ENCODE data around the gene FAM81B. TPM values are rescaled to one million over a fixed set of nuclear protein-coding genes. Genes with fewer than 3 reads are reported as not detected.

The FAM81B gene
- total RNA-seq, 4 donors from 2014 or later: not detected

GRCh38 chr5:95471942-95472341 is 80.8 kb downstream of the FAM81B start:
- Histone ChIP-seq H3K4me1 (no peaks in the 10 kb centered on the region), H3K36me3 (peaks cover 14 to 64% (median 36%) of the 10 kb centered on the region in 4 donors), H3K27ac (replicated peaks in 1 of 4) (no peak overlapping the region), H3K4me3 (no peak overlapping the region), H3K9me3 (no peaks in the 10 kb centered on the region), H3K27me3 (no peaks in the 10 kb centered on the region)
- intact Hi-C loops (cut with DNase I): no loop called here
- no peak for TF ChIP-seq EP300 (IDR thresholded peaks at IDR 0.05)
- TF ChIP-seq POLR2AphosphoS5 (IDR thresholded peaks at IDR 0.05): no peak
- no peak for TF ChIP-seq CTCF (IDR thresholded peaks at IDR 0.05)
- TF ChIP-seq POLR2A (IDR thresholded peaks at IDR 0.05; ENCODE audit: low read depth): no peak
- DNase-seq (ENCODE audit: extremely low spot score): no peak

- 96% methylated on average over 7 of the region's 7 CpGs for WGBS
- Histone ChIP-seq H3K4me1 (no peaks in the 10 kb centered on the region), H3K27ac (replicated peaks in 1 of 4) (no peak overlapping the region), H3K36me3 (peaks cover 53 to 92% (median 69%) of the 10 kb centered on the region in 4 donors), H3K27me3 (no peaks in the 10 kb centered on the region), H3K4me3 (no peak overlapping the region), H3K9me3 (peaks cover 0 to 17% (median 11%) of the 10 kb centered on the region in 4 donors)
- TF ChIP-seq POLR2A (IDR thresholded peaks at IDR 0.05; ENCODE audit: low read depth) (no peak), EP300 (IDR thresholded peaks at IDR 0.05) (no peak), CTCF (IDR thresholded peaks at IDR 0.05) (no peak), POLR2AphosphoS5 (IDR thresholded peaks at IDR 0.05) (no peak)
- no peak for DNase-seq (ENCODE audit: extremely low spot score)
- intact Hi-C loops (cut with DNase I): loop anchor here (10.0 kb wide), 1 partner anchor 50 kb away; no protein-coding TSS in a partner anchor
These were observed 93.3 kb downstream of the FAM81B start for GRCh38 chr5:95484421-95484820.

GRCh38 chr5:95486191-95486590 is 95.0 kb downstream of the FAM81B start:
- Histone ChIP-seq H3K4me3 (no peak overlapping the region), H3K4me1 (no peaks in the 10 kb centered on the region), H3K36me3 (peaks cover 61 to 98% (median 78%) of the 10 kb centered on the region in 4 donors), H3K9me3 (peaks cover 0 to 17% (median 11%) of the 10 kb centered on the region in 4 donors), H3K27me3 (no peaks in the 10 kb centered on the region), H3K27ac (replicated peaks in 1 of 4) (no peak overlapping the region)
- intact Hi-C loops (cut with DNase I): loop anchor here (10.0 kb wide), 1 partner anchor 49 kb away; no protein-coding TSS in a partner anchor
- TF ChIP-seq EP300 (IDR thresholded peaks at IDR 0.05) (no peak), CTCF (IDR thresholded peaks at IDR 0.05) (no peak), POLR2AphosphoS5 (IDR thresholded peaks at IDR 0.05) (no peak)
- no CpG with 5 or more reads among the region's 2 CpGs for WGBS
- DNase-seq (ENCODE audit: extremely low spot score): no peak

GRCh38 chr5:95487880-95488279 is 96.7 kb downstream of the FAM81B start:
- Histone ChIP-seq H3K27me3 (no peaks in the 10 kb centered on the region), H3K4me3 (no peak overlapping the region), H3K4me1 (no peaks in the 10 kb centered on the region), H3K9me3 (peaks cover 0 to 17% (median 11%) of the 10 kb centered on the region in 4 donors), H3K27ac (replicated peaks in 1 of 4) (no peak overlapping the region), H3K36me3 (peaks cover 53 to 94% (median 74%) of the 10 kb centered on the region in 4 donors)
- no peak for TF ChIP-seq EP300 (IDR thresholded peaks at IDR 0.05)
- no peak for TF ChIP-seq CTCF (IDR thresholded peaks at IDR 0.05)
- no peak for TF ChIP-seq POLR2AphosphoS5 (IDR thresholded peaks at IDR 0.05)
- no peak for TF ChIP-seq POLR2A (IDR thresholded peaks at IDR 0.05; ENCODE audit: low read depth)
- intact Hi-C loops (cut with DNase I): loop anchor here (10.0 kb wide), 1 partner anchor 47 kb away; no protein-coding TSS in a partner anchor
- DNase-seq (ENCODE audit: extremely low spot score): no peak

Other genes with a start within 250 kb of the FAM81B start
- 10 to 100 TPM; 11.2 to 43.6 (median 16.8) TPM for gene MCTP1, start 106.3 kb upstream of the FAM81B start, total RNA-seq
- 10 to 100 TPM; 46.6 to 76.8 (median 55.2) TPM for gene SKIC3, start 163.6 kb downstream of the FAM81B start, total RNA-seq
- 1 to 10 TPM; 5.0 to 7.3 (median 6.7) TPM for gene ARSK, start 163.7 kb downstream of the FAM81B start, total RNA-seq
- 1 to 10 TPM in 1 of 4 donors, under 1 TPM in 2, not detected in 1; 0.42 to 1.1 (median 0.92) TPM for gene GPR150, start 228.7 kb downstream of the FAM81B start, total RNA-seq

All from esophagus muscularis mucosa (tissue), 4 donors.